Mesenchymal stem cell (in vitro differentiated cells and primary cell): ENCODE data around the gene SRI.

Experiments
- DNase-seq: peaks from one replicate; pipeline ENCODE4 v3.0.0-alpha.2; 2013
- H2AFZ ChIP-seq: one replicate; pipeline ENCODE4 v1.6.1; 2013; ENCODE audit warnings: low read depth, mild to moderate bottlenecking, control low read depth, inconsistent platforms, low read length, moderate library complexity
- H2AK5ac ChIP-seq: 2 replicates; pipeline ENCODE4 v1.6.1; 2013; ENCODE audit warnings: low read length, moderate library complexity, mild to moderate bottlenecking, inconsistent platforms; ENCODE audit not compliant: severe bottlenecking
- H2BK120ac ChIP-seq: one replicate; pipeline ENCODE4 v1.6.1; 2013; ENCODE audit warnings: low read depth, mild to moderate bottlenecking, inconsistent platforms, low read length, moderate library complexity
- H2BK12ac ChIP-seq, 2 experiments: one replicate each; pipeline ENCODE4 v1.6.1; 2013; ENCODE audit warnings: inconsistent platforms in 2 of 2, low read length in 2 of 2, mild to moderate bottlenecking in 2 of 2, moderate library complexity in 2 of 2, control low read depth in 1 of 2
- H2BK15ac ChIP-seq: one replicate; pipeline ENCODE4 v1.6.1; 2013; ENCODE audit warnings: mild to moderate bottlenecking, low read depth, inconsistent platforms; ENCODE audit not compliant: poor library complexity, severe bottlenecking
- H2BK5ac ChIP-seq: 2 replicates; pipeline ENCODE4 v1.6.1; 2013; ENCODE audit warnings: low read depth, mild to moderate bottlenecking, low read length, control low read depth, inconsistent platforms; ENCODE audit not compliant: poor library complexity, severe bottlenecking
- H3K14ac ChIP-seq, 2 experiments: one replicate each; pipeline ENCODE4 v1.6.1; 2013; ENCODE audit warnings: inconsistent platforms in 2 of 2, low read length in 2 of 2, control low read depth in 1 of 2, mild to moderate bottlenecking in 1 of 2, moderate library complexity in 1 of 2
- H3K18ac ChIP-seq, 2 experiments: one replicate each; pipeline ENCODE4 v1.6.1; 2013; ENCODE audit warnings: inconsistent platforms in 2 of 2, low read length in 2 of 2, control low read depth in 1 of 2, low read depth in 1 of 2, mild to moderate bottlenecking in 1 of 2
- H3K23ac ChIP-seq, 2 experiments: one replicate each; pipeline ENCODE4 v1.6.1; 2013; ENCODE audit warnings: inconsistent platforms in 2 of 2, low read length in 2 of 2, mild to moderate bottlenecking in 2 of 2, moderate library complexity in 2 of 2, control low read depth in 1 of 2
- H3K27ac ChIP-seq: 2 replicates; pipeline ENCODE4 v1.5.1; 2013; ENCODE audit warnings: mild to moderate bottlenecking, moderate library complexity, low read length, control low read depth, inconsistent platforms; ENCODE audit not compliant: poor library complexity, severe bottlenecking
- H3K27me3 ChIP-seq, 2 experiments: 2 replicates each; pipeline versions ENCODE4 v1.6.1 to v1.7.0; 2013; ENCODE audit warnings: low read length in 2 of 2, mild to moderate bottlenecking in 2 of 2, moderate library complexity in 2 of 2, control low read depth in 1 of 2, inconsistent platforms in 1 of 2; ENCODE audit not compliant: control insufficient read depth in 1 of 2, insufficient read depth in 1 of 2
- H3K36me3 ChIP-seq, 2 experiments: 2 replicates each; pipeline versions ENCODE4 v1.6.1 to v1.7.0; 2013; ENCODE audit warnings: low read length in 2 of 2, control low read depth in 1 of 2, inconsistent platforms in 1 of 2, low read depth in 1 of 2, mild to moderate bottlenecking in 1 of 2; ENCODE audit not compliant: insufficient read depth in 2 of 2, control insufficient read depth in 1 of 2
- H3K4ac ChIP-seq, 2 experiments: one replicate each; pipeline ENCODE4 v1.6.1; 2013; ENCODE audit warnings: inconsistent platforms in 2 of 2, low read length in 2 of 2, mild to moderate bottlenecking in 2 of 2, moderate library complexity in 2 of 2, control low read depth in 1 of 2, low read depth in 1 of 2
- H3K4me1 ChIP-seq: 2 replicates; pipeline ENCODE4 v1.6.1; 2013; ENCODE audit warnings: low read depth, low read length, control low read depth; ENCODE audit not compliant: control insufficient read depth, insufficient read depth
- H3K4me2 ChIP-seq: 2 replicates; pipeline ENCODE4 v1.6.1; 2013; ENCODE audit warnings: low read length, mild to moderate bottlenecking, inconsistent platforms; ENCODE audit not compliant: poor library complexity, severe bottlenecking
- H3K4me3 ChIP-seq, 2 experiments: 2 replicates each; pipeline versions ENCODE4 v1.5.1 to v1.7.0; 2013; ENCODE audit warnings: low read length in 2 of 2, mild to moderate bottlenecking in 2 of 2, control low read depth in 1 of 2, low read depth in 1 of 2; ENCODE audit not compliant: insufficient read depth in 1 of 2
- H3K79me1 ChIP-seq: replicated peaks from 2 replicates; pipeline ENCODE4 v1.6.1; 2013; ENCODE audit warnings: mild to moderate bottlenecking, control low read depth, low read length, inconsistent platforms; ENCODE audit not compliant: poor library complexity, severe bottlenecking
- H3K9ac ChIP-seq: 2 replicates; pipeline ENCODE4 v1.7.0; 2013; ENCODE audit warnings: mild to moderate bottlenecking, low read length, moderate library complexity
- H3K9me3 ChIP-seq: 2 replicates; pipeline ENCODE4 v1.7.0; 2013; ENCODE audit warnings: mild to moderate bottlenecking, low read length; ENCODE audit not compliant: control insufficient read depth
- H4K8ac ChIP-seq: one replicate; pipeline ENCODE4 v1.6.1; 2013; ENCODE audit warnings: inconsistent platforms, mild to moderate bottlenecking, low read length, moderate library complexity
- H4K91ac ChIP-seq: one replicate; pipeline ENCODE4 v1.6.1; 2013; ENCODE audit warnings: mild to moderate bottlenecking, low read length, inconsistent platforms
- WGBS: methylation state at CpG from one replicate; pipeline ENCODE4 v1.1.7; 2013; ENCODE audit warnings: mixed read lengths; 5-methylcytosine and 5-hydroxymethylcytosine counted together

SRI gene

GRCh38 chr7:88205179-88205578 lies 14.7 kb downstream of the SRI start:
- Histone ChIP-seq H3K4ac (no peak overlapping the region), H3K4me1 (no peaks in the 10 kb centered on the region), H3K14ac (no peak overlapping the region), H2BK15ac (no peak overlapping the region), H3K36me3 (peaks cover 15 to 91% of the 10 kb centered on the region in 2 experiments), H3K4me2 (no peak overlapping the region), H2AFZ (no peak overlapping the region), H3K4me3 (no peak overlapping the region), H3K27me3 (no peaks in the 10 kb centered on the region), H2BK5ac (no peak overlapping the region), H3K23ac (no peak overlapping the region), H3K18ac (no peak overlapping the region), H3K79me1 (peaks cover 3% of the 10 kb centered on the region), H2BK12ac (no peak overlapping the region), H3K27ac (no peak overlapping the region), H2BK120ac (no peak overlapping the region), H2AK5ac (no peak overlapping the region), H3K9ac (no peak overlapping the region), H3K9me3 (no peaks in the 10 kb centered on the region), H4K91ac (no peak overlapping the region), H4K8ac (no peak overlapping the region)
- no peak for DNase-seq

DNA sequence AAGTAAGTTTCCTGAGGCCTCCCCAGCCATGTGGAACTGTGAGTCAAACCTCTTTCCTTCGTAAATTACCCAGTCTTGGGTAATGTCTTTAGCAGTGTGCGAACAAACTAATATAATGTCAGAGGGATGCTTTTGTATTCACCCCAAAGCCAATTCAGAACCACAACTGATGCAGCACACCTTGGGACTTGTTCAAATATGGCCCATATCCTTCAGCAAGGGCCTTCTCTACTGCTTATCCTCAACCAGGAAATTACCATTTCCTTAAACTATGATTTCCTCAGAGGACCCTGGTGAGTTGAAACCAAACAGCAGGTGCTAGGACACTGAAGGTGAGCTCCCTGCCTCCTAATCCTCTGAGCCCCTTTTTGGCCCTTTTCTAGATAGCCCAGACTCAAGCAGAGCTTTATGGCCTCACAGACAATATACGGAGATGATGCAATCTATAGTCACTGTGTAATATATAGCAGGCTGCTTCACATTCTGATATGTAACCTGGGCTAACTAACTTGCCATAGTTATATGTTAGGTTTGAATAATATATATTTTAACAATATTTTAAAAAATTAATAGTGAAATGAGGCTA lies 15.2 kb downstream of the SRI start:
- no peak overlapping the region for H2AK5ac ChIP-seq
- no peak overlapping the region for H3K9ac ChIP-seq
- no peak overlapping the region for H3K4ac ChIP-seq
- H3K23ac ChIP-seq: no peak overlapping the region
- no peak overlapping the region for H3K27ac ChIP-seq
- no peak overlapping the region for H4K91ac ChIP-seq
- H3K14ac ChIP-seq: no peak overlapping the region
- no peaks in the 10 kb centered on the region for H3K27me3 ChIP-seq
- H2BK12ac ChIP-seq: no peak overlapping the region
- no peak overlapping the region for H3K4me3 ChIP-seq
- 100% methylated on average over 2 of the region's 3 CpGs for WGBS
- no peak overlapping the region for H4K8ac ChIP-seq
- no peaks in the 10 kb centered on the region for H3K9me3 ChIP-seq
- H3K18ac ChIP-seq: no peak overlapping the region
- no peak overlapping the region for H2BK5ac ChIP-seq
- no peak overlapping the region for H3K4me2 ChIP-seq
- no peak overlapping the region for H2BK120ac ChIP-seq
- H2BK15ac ChIP-seq: no peak overlapping the region
- peaks cover 13 to 86% of the 10 kb centered on the region in 2 experiments for H3K36me3 ChIP-seq
- no peaks in the 10 kb centered on the region for H3K4me1 ChIP-seq
- H2AFZ ChIP-seq: no peak overlapping the region
- no peak for DNase-seq
- no peaks in the 10 kb centered on the region for H3K79me1 ChIP-seq

DNA sequence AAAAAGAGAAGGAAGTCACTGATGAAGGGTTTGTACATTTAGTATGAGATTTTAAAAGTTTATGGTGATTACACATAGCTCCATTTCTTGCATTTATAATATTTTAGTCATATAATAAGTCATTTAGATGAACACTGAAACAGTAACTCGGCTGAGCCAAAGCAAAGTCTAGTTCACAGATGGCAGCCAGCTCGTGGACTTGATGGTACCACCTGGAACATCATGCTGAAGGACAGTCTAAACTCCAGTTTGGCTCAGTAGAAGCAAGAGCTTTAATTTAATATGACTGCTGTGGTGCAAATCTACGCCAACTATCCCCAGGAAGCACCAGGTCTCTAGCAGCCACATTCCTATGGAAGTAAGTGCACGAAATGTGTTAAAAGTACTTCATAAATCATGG lies 16.4 kb downstream of the SRI start:
- no peaks in the 10 kb centered on the region for H3K79me1 ChIP-seq
- DNase-seq: no peak
- H3K36me3 ChIP-seq: peaks cover 8 to 74% of the 10 kb centered on the region in 2 experiments
- H3K9me3 ChIP-seq: no peaks in the 10 kb centered on the region
- no peak overlapping the region for H2AK5ac ChIP-seq
- WGBS: 95% methylated on average over 2 of the region's 4 CpGs
- no peak overlapping the region for H3K9ac ChIP-seq
- no peaks in the 10 kb centered on the region for H3K27me3 ChIP-seq
- no peak overlapping the region for H4K8ac ChIP-seq
- no peak overlapping the region for H2BK5ac ChIP-seq
- no peak overlapping the region for H4K91ac ChIP-seq
- H3K4me2 ChIP-seq: no peak overlapping the region
- no peaks in the 10 kb centered on the region for H3K4me1 ChIP-seq
- H2BK12ac ChIP-seq: no peak overlapping the region
- H2AFZ ChIP-seq: no peak overlapping the region
- no peak overlapping the region for H2BK15ac ChIP-seq
- H3K18ac ChIP-seq: no peak overlapping the region
- H3K27ac ChIP-seq: no peak overlapping the region
- no peak overlapping the region for H3K4ac ChIP-seq
- H3K14ac ChIP-seq: no peak overlapping the region
- H3K4me3 ChIP-seq: no peak overlapping the region
- no peak overlapping the region for H2BK120ac ChIP-seq
- H3K23ac ChIP-seq: no peak overlapping the region

GRCh38 chr7:88202799-88203198 lies 17.0 kb downstream of the SRI start:
- Histone ChIP-seq H4K91ac (no peak overlapping the region), H3K36me3 (peaks cover 7 to 67% of the 10 kb centered on the region in 2 experiments), H3K4ac (no peak overlapping the region), H3K27me3 (no peaks in the 10 kb centered on the region), H2BK5ac (no peak overlapping the region), H3K18ac (no peak overlapping the region), H3K4me3 (no peak overlapping the region), H3K79me1 (no peaks in the 10 kb centered on the region), H3K4me1 (no peaks in the 10 kb centered on the region), H2AK5ac (no peak overlapping the region), H2BK120ac (no peak overlapping the region), H2AFZ (no peak overlapping the region), H3K4me2 (no peak overlapping the region), H3K9me3 (no peaks in the 10 kb centered on the region), H3K23ac (no peak overlapping the region), H2BK15ac (no peak overlapping the region), H3K9ac (no peak overlapping the region), H4K8ac (no peak overlapping the region), H3K27ac (no peak overlapping the region), H2BK12ac (no peak overlapping the region), H3K14ac (no peak overlapping the region)
- DNase-seq: no peak
- no CpG with 5 or more reads among the region's 3 CpGs for WGBS
